NCI-H1436 treated with DMSO at 0.1 percent for 48 hours (cell line): ENCODE results near the gene SERPINA9.
"Not testable (repeated sequence)": the region's sequence is repeated elsewhere in the genome, so short reads cannot be mapped to it uniquely, and the experiment has no call there.

Source experiments
- DNase-seq: peaks from one replicate; lab custom pipeline; 2025; lab: John Stamatoyannopoulos, UW

SERPINA9 gene, protein sequence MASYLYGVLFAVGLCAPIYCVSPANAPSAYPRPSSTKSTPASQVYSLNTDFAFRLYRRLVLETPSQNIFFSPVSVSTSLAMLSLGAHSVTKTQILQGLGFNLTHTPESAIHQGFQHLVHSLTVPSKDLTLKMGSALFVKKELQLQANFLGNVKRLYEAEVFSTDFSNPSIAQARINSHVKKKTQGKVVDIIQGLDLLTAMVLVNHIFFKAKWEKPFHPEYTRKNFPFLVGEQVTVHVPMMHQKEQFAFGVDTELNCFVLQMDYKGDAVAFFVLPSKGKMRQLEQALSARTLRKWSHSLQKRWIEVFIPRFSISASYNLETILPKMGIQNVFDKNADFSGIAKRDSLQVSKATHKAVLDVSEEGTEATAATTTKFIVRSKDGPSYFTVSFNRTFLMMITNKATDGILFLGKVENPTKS

GRCh38 chr14:94476023-94476422 lies at the start of gene SERPINA9:
Gene SERPINA9, minus strand, starts transcription at chr14:94476197. Its CDS starts 6,357 bp downstream, at chr14:94469840.
- DNase-seq, result no peak

GRCh38 chr14:94524093-94524492 lies 48.1 kb upstream of the SERPINA9 start:
- DNase-seq, result no peak

DNA sequence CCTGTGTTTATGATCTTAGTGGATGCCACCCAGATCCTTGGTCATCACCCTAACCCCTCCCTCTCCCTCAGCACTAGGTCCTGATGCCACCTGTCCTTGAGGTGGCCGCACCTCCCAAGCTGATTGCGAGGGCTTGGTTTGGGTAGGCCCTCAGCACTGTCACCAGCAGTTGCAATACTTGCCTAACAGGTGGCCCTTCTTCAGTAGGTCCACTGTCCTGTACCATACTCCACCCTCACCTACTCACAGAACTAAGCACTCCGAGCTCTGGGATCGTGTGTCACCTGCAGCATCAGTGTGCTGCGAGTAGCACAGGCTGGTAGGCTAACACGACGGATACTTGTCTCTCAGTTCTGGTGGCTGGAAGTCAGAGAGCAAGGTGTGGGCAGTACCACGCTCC lies 47.3 kb upstream of the SERPINA9 start:
- no peak for DNase-seq

GRCh38 chr14:94522115-94522724 lies 46.2 kb upstream of the SERPINA9 start:
- no peak for DNase-seq

DNA sequence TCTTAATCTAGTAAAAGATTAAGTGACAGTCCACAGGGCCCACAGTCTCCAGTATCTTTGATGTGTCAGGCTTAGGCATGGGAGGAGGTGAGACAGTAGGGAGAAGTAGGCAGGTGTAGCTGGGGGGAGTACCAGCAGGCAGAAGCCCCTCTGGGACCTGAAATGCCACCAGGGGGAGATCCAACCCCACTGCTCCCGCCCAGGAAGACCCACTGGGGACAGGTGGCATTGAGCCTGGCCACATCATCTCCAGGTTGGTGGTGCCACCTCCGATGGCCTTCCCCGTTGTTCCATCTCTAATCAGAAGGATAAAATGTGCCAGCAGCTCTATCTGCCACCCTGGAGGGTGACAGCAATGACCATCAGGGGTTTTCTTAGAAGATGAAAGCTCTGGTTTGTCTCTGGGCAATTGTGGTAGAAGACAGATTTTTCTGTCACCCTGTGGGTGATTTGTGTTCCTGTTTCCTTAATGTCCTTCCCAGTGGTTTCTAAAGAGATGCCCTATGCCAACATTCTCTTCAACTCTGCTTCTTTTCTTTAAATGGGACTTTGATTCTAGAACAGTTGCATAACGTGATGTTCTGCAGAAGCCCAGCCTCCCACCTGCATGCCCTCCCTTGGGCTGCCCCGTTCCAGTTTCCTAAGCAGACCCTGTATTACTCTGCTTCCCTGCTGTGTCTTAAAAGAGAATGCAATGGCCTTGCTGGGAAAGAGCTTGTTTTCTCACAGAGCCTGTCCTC lies 45.5 kb upstream of the SERPINA9 start:
- no peak for DNase-seq

DNA sequence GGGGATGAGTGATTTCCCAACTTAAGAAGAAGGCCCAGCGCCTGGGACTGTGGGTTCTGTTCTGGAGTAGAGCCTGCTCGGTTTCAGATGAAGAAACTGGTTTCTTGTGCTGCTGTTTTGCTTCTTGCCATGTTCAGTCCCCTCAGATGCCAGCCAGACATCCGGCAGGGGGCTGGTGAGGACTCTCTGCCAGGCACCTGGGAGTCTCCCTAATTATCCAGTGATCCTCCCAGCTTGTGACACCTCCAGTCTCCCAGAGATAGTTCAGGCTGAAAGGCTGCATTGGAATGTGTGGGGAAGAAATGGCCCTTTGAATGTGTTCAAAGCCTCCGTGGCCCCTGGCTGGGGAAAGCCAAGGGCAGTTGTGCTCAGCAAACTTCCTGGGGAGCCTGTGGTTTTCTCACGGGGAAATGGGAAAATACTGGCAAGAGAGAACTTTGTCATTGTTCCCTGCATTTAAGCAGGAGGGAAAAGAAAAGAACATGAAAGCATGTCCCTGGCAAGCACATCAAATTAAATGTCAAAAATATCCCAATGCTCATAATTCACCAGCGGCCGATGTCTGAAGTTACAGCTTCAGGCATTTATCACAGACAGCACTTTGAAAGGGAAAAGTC lies 41.8 kb upstream of the SERPINA9 start:
- DNase-seq, result no peak

DNA sequence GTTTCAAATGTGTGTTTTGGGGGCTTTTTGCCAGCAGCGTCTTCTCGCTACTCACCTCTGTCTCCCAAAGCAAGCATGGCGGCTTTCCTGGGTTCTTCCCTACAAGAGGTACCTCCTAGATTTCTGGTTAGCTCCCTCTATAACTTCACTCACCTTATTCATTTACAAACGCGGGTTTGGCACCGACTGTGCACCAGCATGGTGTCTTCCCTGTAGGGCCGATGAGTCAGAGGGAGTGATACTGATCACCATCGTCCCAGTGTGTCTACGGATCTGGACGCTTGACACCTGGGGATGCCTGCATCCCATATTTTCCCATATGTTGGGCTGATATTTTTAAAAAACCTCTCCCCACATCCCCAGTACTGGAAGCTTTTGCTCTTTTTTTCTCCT lies 41.2 kb upstream of the SERPINA9 start:
- no peak for DNase-seq

DNA sequence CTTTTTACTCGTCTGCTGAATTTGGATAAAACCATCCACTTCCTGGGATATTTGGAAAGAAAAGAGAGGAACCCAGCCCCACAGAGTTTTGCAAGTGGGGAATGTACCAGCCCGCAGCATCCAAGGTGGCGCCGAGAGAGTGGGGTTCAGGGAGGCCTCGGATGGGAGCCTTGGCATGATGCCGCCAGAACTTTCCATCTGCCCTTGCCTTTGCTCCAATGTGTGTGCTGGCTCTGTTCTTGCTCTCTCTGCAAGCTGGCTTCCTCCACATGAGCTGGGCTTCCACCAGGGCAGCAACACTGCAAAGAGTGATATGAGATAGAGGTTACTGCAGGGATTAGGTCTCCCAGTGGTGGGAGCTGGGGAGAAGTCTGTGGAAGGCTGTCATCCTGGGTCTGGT lies 39.9 kb upstream of the SERPINA9 start:
- DNase-seq, result no peak

GRCh38 chr14:94515426-94515825 lies 39.4 kb upstream of the SERPINA9 start:
- no peak for DNase-seq

DNA sequence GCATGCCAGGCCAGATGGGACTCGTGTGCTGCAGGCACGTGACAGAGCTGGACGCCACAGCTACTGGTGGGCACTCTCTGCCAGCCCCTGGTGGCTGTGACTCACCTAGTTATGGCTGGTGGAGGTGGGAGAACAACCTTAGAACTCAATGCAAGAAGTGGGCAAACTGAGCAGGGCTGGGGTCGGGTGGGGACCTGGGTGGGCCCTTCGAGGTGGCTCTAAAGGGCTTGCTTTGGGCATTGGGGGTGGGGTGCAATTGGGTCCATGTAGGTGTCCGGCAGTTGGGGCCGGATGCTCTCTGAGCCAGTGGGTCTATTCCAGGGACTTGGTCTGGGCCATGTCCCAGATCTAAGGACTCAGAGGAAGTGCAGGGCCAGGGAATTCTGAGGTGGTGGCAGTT lies 38.4 kb upstream of the SERPINA9 start:
- DNase-seq, result no peak

DNA sequence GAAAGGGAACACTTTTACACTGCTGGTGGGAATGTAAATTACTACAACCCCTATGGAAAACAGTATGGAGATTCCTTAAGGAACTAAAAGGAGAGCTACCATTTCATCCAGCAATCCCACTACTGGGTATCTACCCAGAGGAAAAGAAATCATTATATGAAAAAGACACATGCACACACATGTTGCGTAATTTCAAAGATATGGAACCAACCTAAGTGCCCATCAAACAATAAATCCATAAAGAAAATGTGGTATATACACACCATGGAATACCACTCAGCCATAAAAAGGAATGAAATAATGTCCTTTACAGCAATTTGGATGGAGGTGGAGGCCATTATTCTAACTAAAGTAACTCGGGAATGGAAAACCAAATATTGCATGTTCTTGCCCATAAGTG lies 34.5 kb upstream of the SERPINA9 start:
- DNase-seq, result not testable (repeated sequence)

- DNase-seq, result no peak
These were observed 33.4 kb upstream of the SERPINA9 start, which contains the start of gene SERPINA12 for GRCh38 chr14:94509356-94509755. Gene SERPINA12, minus strand, starts transcription at chr14:94509469. Its CDS starts 11,072 bp downstream, at chr14:94498397.

GRCh38 chr14:94505641-94506040 lies 29.6 kb upstream of the SERPINA9 start:
- no peak for DNase-seq

GRCh38 chr14:94505206-94505605 lies 29.2 kb upstream of the SERPINA9 start:
- DNase-seq, result no peak

DNA sequence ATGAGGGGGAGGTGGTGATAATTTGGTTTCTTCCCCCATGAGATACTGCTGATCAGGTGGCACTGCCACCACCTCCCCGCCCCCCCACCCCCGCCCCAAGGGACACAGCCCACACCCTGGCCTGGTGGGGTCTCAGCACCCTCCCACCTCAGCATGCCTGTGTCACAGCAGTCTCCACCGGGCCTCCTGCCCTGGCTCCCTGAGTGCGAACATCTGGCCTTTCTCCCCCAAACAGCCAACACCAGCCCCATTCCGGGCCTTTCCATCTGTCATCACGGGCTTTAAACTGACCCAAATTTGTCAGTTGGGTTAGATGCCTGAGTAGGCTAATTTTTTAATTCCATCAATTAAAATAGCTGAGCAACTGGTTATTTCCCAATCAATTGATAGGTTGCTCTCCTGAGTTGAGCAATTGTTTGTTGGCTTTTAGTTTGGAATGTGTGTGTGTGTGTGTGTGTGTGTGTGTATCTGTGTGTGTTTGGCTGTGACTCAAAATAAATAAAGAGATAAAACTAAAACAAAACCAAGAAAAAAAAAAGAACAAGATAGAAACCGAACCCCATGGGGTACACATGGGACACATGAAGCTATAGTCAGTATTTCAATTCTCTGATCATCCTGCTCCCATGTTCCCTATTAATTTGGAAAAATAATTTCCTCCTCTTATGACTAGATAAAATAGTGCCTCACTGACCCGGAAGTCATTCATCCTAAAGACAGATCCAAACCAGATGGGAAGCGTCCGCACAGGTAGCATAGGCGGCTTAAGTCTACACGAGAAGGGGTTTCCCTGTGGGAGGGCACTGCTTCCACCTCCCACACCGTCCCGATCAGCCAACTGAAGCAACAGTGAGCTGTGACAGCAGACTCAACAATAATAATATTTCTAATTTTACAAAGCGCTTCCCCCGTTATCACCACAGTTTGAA lies 25.9 kb upstream of the SERPINA9 start:
- DNase-seq, result no peak

GRCh38 chr14:94500264-94500663 lies 24.3 kb upstream of the SERPINA9 start:
- DNase-seq, result no peak

- DNase-seq, result no peak
These were observed 23.7 kb upstream of the SERPINA9 start for GRCh38 chr14:94499673-94500072.

DNA sequence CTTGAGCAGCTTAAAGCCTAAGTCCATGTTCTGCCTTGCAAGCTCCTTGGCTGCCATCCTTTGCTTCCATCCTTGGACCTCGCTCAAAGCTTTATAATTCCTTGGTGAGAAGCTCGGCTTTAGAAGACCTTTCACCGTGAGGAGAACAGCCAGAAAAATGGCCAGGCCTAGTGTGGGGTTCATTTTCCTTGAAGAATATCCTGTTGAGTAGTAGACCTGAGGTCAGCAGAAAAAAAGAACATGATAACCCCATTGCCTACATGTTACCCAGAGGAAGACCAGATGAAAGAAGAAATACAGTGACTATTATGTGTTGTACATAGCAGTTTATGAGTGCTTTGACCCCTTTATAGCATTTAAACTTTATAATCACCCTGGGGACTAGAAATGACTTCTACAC lies 22.2 kb upstream of the SERPINA9 start:
- DNase-seq, result no peak

DNA sequence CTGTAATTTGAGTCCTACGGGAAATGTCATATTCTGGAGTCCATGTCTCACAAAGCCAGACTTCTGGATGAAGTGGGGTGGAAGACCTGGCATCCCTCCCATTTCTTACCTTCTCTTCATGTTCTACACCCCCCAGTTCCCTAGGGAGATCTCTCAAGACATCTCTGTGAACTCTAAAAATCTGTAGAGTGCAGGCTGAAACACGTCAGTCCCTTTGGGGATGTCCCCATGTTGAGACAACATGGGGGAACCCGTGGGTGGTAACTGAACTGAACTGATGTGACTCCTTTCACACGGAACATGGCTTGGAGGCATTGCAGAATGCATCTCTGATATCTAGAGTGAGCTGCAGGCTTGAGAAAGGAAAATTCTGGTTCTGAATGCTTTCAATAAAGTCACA lies 18.1 kb upstream of the SERPINA9 start:
- DNase-seq, result no peak

DNA sequence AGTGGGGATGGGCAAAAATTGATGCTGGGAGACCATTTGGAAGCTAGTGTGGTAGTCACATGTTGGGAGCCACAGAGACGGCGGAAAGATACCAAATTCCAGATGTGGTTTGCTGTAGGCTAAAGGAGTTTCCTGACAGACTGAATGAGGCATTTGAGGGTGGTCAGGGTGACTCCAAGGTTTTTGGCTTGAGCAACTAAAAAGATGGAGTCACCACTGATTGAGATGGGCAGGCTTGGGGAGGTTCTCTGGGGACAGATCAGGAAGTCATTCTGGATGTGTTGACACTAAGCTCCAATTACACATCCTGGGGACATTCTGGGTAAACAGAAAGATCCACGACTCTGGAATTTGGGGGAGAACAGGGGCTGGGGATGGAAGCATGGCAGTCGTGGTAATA lies 15.5 kb upstream of the SERPINA9 start:
- DNase-seq, result no peak

DNA sequence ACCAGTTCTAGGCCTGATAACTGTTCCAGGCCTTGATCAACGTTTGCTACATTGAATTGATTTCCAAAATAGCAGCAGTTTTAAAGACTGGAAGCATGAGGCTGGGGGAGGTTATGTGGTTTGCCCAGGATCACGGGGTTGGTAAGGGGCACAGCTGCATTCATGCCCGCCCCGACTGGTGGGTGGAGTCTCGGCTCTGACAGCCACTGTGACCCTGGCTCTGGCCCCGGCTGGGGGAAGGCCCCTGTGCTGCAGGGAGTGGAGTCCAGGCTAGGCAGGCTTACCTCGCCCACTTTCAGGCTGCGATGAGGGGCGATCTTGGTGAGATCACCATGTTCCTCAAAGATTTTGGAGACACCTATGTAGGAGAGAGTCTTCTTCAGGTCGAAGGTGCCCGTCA lies 13.3 kb upstream of the SERPINA9 start:
- DNase-seq, result no peak
